PC-3 (cell line): ENCODE measurements around the gene ABCD3.
A peak's percentile ranks its signal among the peaks of the same experiment; 100 is the strongest.

Experiments
- CTCF ChIP-seq: fragments of 300-600 bp; sonication (generic); conservative IDR thresholded peaks from 2 replicates; pipeline ENCODE4 v1.5.1; 2017; ENCODE audit warnings: antibody characterized with exemption, low read depth, mild to moderate bottlenecking, low read length
- EZH2 ChIP-seq: fragments of 300-600 bp; sonication (generic); IDR thresholded peaks from one replicate; pipeline ENCODE4 v1.6.1; 2017; ENCODE audit warnings: antibody characterized with exemption, mild to moderate bottlenecking, low read length; ENCODE audit not compliant: unreplicated experiment

GRCh38 chr1:94440088-94440487 lies 21.9 kb downstream of the ABCD3 start:
- no peak for TF ChIP-seq EZH2
- peak; percentile 38; the same call in 1 of the 2 replicates for TF ChIP-seq CTCF
